HUES6 (cell line): ENCODE measurements around the gene TMEM170A.
"Not testable (repeated sequence)": the region's sequence is repeated elsewhere in the genome, so short reads cannot be mapped to it uniquely, and the experiment has no call there.

Experiments
- H3K27ac ChIP-seq: 2 replicates; pipeline ENCODE4 v1.7.0; 2013; ENCODE audit warnings: low read depth, mild to moderate bottlenecking, low read length, inconsistent platforms
- H3K27me3 ChIP-seq: 2 replicates; pipeline ENCODE4 v1.6.1; 2013; ENCODE audit warnings: low read length; ENCODE audit not compliant: control insufficient read depth, insufficient read depth
- H3K36me3 ChIP-seq: 2 replicates; pipeline ENCODE4 v1.6.1; 2013; ENCODE audit warnings: low read length; ENCODE audit not compliant: control insufficient read depth, insufficient read depth
- H3K4me1 ChIP-seq: 2 replicates; pipeline ENCODE4 v1.6.1; 2013; ENCODE audit warnings: low read length; ENCODE audit not compliant: control insufficient read depth, insufficient read depth
- H3K4me3 ChIP-seq: 2 replicates; pipeline ENCODE4 v1.5.1; 2013; ENCODE audit warnings: low read depth, low read length
- H3K9ac ChIP-seq: one replicate; pipeline ENCODE4 v1.6.1; 2013; ENCODE audit warnings: mild to moderate bottlenecking, low read length
- H3K9me3 ChIP-seq: 2 replicates; pipeline ENCODE4 v1.6.1; 2013; ENCODE audit warnings: low read depth, low read length; ENCODE audit not compliant: control insufficient read depth, insufficient read depth

The TMEM170A gene

GRCh38 chr16:75446416-75446815 is 18.1 kb downstream of the TMEM170A start:
- H3K9ac ChIP-seq, result no peak overlapping the region
- H3K4me1 ChIP-seq, result no peaks in the 10 kb centered on the region
- H3K27me3 ChIP-seq, result no peaks in the 10 kb centered on the region
- H3K27ac ChIP-seq, result no peak overlapping the region
- H3K9me3 ChIP-seq, result no peaks in the 10 kb centered on the region
- peaks cover 40% of the 10 kb centered on the region for H3K36me3 ChIP-seq
- no peak overlapping the region for H3K4me3 ChIP-seq

GRCh38 chr16:75445298-75445697 is 19.2 kb downstream of the TMEM170A start:
- Histone ChIP-seq H3K9me3 (no peaks in the 10 kb centered on the region), H3K4me1 (no peaks in the 10 kb centered on the region), H3K27me3 (no peaks in the 10 kb centered on the region), H3K9ac (no peak overlapping the region), H3K27ac (no peak overlapping the region), H3K36me3 (peaks cover 30% of the 10 kb centered on the region), H3K4me3 (no peak overlapping the region)

- Histone ChIP-seq H3K27me3 (no peaks in the 10 kb centered on the region), H3K27ac (no peak overlapping the region), H3K4me3 (no peak overlapping the region), H3K36me3 (peaks cover 16% of the 10 kb centered on the region), H3K9ac (no peak overlapping the region), H3K9me3 (no peaks in the 10 kb centered on the region), H3K4me1 (no peaks in the 10 kb centered on the region)
Observed at GRCh38 chr16:75443298-75443697, 21.2 kb downstream of the TMEM170A start.

- H3K27ac ChIP-seq, result peak overlapping the region; percentile 80
- peak overlapping the region; percentile 87 for H3K4me3 ChIP-seq
- peak overlapping the region; percentile 85 for H3K9ac ChIP-seq
- H3K27me3 ChIP-seq, result no peaks in the 10 kb centered on the region
- H3K9me3 ChIP-seq, result 0 out of 2 replicates have a peak, but pooled peaks cover 4% of the 10 kb centered on the region
- H3K4me1 ChIP-seq, result peaks cover 4% of the 10 kb centered on the region; the same call in 1 of the 2 replicates
- H3K36me3 ChIP-seq, result no peaks in the 10 kb centered on the region; the same call in 1 of the 2 replicates
Observed at GRCh38 chr16:75433732-75434413, 30.6 kb downstream of the TMEM170A start.

GRCh38 chr16:75432828-75433731 is 31.4 kb downstream of the TMEM170A start, which contains the start of gene CFDP1:
Gene CFDP1 (minus strand): TSS chr16:75433503. CDS start chr16:75433352, 151 bp downstream.
- Histone ChIP-seq H3K4me1 (peaks cover 4% of the 10 kb centered on the region; the same call in 1 of the 2 replicates), H3K27ac (peak within 1 kb of the TSS; percentile 80), H3K9ac (peak within 1 kb of the TSS; percentile 85), H3K27me3 (no peaks in the 10 kb centered on the region), H3K36me3 (no peaks in the 10 kb centered on the region; the same call in 1 of the 2 replicates), H3K4me3 (peak within 1 kb of the TSS; percentile 87), H3K9me3 (0 out of 2 replicates have a peak, but pooled peaks cover 4% of the 10 kb centered on the region)

GRCh38 chr16:75429621-75430403 is 34.7 kb downstream of the TMEM170A start:
- Histone ChIP-seq H3K27ac (no peak overlapping the region), H3K4me1 (peaks cover 4% of the 10 kb centered on the region; the same call in 1 of the 2 replicates)

GRCh38 chr16:75426524-75426923 is 38.0 kb downstream of the TMEM170A start:
- not testable (repeated sequence) for H3K9ac ChIP-seq, H3K4me3 ChIP-seq, H3K4me1 ChIP-seq, H3K36me3 ChIP-seq, H3K27ac ChIP-seq, H3K27me3 ChIP-seq, H3K9me3 ChIP-seq

More at GRCh38 chr16:75429621-75430403, 34.7 kb downstream of the TMEM170A start:
- Histone ChIP-seq H3K4me3 (no peak overlapping the region), H3K36me3 (no peaks in the 10 kb centered on the region; the same call in 1 of the 2 replicates), H3K9ac (no peak overlapping the region), H3K9me3 (no peaks in the 10 kb centered on the region), H3K27me3 (no peaks in the 10 kb centered on the region)

- H3K36me3 ChIP-seq, H3K27me3 ChIP-seq, H3K9me3 ChIP-seq, H3K9ac ChIP-seq, H3K27ac ChIP-seq, H3K4me3 ChIP-seq: not testable (repeated sequence)
- peaks cover 20% of the 10 kb centered on the region for H3K4me1 ChIP-seq
Observed at GRCh38 chr16:75424105-75424762, 40.3 kb downstream of the TMEM170A start.

- Histone ChIP-seq H3K9ac (no peak overlapping the region), H3K9me3 (no peaks in the 10 kb centered on the region), H3K4me3 (no peak overlapping the region), H3K27ac (no peak overlapping the region), H3K4me1 (peaks cover 20% of the 10 kb centered on the region), H3K36me3 (no peaks in the 10 kb centered on the region), H3K27me3 (no peaks in the 10 kb centered on the region)
Observed at GRCh38 chr16:75423723-75424104, 40.8 kb downstream of the TMEM170A start.

GRCh38 chr16:75421820-75422126 is 42.7 kb downstream of the TMEM170A start:
- Histone ChIP-seq H3K4me3 (no peak overlapping the region), H3K9me3 (no peaks in the 10 kb centered on the region), H3K27me3 (no peaks in the 10 kb centered on the region), H3K9ac (no peak overlapping the region), H3K36me3 (no peaks in the 10 kb centered on the region), H3K27ac (no peak overlapping the region), H3K4me1 (peaks cover 20% of the 10 kb centered on the region)
